GM18867 (cell line): Measurements from ENCODE around the gene SCLY.

ENCODE experiments used
- ATAC-seq: cut with Tn5 transposase; IDR thresholded peaks from one replicate; pipeline ENCODE4 v1.9.1; 2021; ENCODE audit warnings: mild to moderate bottlenecking, moderate library complexity; ENCODE audit not compliant: unreplicated experiment

The SCLY gene

DNA sequence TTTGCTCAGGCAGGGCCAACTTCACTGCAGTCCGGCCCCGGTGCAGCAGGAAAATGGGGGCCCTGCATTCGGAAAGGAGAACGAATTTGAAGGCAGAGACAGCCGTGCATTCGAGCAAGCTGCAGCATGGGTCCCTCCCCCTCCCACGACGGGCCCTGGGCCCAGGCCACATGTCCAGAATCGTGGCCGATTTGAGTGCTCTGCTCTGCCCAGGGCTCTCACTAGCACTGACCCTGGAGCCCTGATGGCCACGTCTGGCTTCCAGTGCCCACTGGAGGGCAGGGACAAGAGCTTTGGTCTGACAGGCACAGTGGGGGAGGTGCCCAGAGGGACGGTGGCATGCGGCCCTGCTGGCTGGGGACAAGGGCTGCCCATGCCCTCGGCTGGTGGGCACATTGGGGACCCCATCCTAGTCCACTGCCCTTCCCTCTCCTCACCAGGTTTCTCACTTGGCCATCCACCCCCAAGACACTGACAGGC is 63.2 kb downstream of the SCLY start:
- ATAC-seq, result no peak

DNA sequence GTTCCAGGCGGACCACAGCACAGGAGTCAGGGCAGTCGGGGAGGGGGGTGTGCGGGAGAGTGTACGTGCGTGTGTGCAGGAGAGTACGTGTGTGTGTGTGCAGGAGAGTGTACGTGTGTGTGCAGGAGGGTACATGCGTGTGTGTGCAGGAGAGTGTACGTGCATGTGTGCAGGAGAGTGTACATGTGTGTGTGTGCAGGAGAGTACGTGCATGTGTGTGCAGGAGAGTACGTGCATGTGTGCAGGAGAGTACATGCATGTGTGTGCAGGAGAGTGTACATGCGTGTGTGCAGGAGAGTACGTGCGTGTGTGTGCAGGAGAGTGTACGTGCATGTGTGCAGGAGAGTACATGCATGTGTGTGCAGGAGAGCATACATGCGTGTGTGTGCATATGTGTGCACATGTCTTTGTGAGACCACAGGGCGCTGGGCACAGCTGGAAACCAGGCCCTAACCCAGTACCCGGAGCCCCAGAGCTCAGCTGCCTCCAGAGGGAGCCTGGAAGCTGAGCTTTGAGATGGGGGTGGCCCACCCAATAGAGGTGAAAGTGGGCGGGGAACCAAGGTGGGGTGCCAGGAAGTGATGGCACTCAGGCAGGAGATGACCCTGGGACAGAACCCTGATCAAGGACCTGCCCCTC is 63.8 kb downstream of the SCLY start:
- ATAC-seq, result no peak

DNA sequence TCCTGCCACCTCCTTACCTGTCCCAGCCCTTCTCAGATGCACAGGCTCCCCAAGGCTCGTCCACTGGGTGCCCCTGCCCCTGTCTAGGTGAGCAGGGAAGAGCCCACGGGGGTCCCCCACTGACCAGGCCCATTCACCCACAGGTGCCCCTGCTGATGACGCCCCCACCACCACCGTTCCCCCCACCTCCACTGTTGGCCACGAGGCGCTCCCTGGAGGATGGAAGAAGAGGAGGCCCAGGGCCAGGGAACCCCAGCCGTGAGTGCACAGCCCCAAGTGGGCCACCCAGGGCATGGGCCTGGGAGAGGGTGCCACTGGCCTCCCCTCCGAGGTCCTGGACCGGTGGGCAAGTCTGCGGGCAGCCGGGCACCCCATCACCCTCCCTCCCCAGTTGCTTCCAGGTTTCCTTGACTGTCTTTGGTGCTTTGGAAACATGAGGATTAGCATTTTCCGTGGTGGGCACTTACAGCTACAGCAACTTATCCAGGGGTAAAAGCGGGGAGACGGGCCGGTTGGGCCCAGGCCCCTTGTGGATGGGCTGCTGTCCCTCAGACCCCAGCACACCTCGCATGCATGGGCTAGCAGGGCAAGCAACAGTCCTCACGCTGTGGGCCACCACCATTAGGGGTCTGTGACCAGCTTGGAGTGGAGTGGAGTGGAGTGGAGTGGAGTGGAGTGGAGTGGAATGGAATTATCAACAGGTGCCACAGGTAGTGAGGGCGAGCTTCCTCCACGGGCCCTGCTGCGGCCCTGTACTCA is 64.5 kb downstream of the SCLY start:
- ATAC-seq, result no peak

- ATAC-seq, result no peak
These were observed 65.5 kb downstream of the SCLY start for GRCh38 chr2:238126338-238126737.

DNA sequence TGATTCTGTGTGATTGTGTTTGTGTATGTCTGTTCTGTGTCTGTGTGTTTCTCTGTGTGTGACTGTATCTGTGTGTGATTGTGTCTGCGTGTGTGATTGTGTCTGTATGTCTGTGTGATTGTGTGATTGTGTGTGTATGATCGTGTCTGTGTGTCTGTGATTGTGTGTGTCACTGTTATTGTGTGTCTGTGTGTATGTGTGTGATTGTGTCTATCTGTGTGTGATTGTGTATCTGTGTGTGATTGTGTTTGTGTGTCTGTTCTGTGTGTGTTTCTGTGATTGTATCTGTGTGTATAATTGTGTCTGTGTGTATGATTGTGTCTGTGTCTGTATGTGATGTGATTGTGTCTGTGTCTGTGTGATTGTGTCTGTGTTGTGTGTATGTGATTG is 66.0 kb downstream of the SCLY start:
- ATAC-seq, result no peak

- no peak for ATAC-seq
These were observed 66.6 kb downstream of the SCLY start for GRCh38 chr2:238127165-238128060.

- ATAC-seq, result no peak
These were observed 67.2 kb downstream of the SCLY start for GRCh38 chr2:238128061-238128440.

- ATAC-seq, result no peak
These were observed 67.8 kb downstream of the SCLY start for GRCh38 chr2:238128534-238129001.

DNA sequence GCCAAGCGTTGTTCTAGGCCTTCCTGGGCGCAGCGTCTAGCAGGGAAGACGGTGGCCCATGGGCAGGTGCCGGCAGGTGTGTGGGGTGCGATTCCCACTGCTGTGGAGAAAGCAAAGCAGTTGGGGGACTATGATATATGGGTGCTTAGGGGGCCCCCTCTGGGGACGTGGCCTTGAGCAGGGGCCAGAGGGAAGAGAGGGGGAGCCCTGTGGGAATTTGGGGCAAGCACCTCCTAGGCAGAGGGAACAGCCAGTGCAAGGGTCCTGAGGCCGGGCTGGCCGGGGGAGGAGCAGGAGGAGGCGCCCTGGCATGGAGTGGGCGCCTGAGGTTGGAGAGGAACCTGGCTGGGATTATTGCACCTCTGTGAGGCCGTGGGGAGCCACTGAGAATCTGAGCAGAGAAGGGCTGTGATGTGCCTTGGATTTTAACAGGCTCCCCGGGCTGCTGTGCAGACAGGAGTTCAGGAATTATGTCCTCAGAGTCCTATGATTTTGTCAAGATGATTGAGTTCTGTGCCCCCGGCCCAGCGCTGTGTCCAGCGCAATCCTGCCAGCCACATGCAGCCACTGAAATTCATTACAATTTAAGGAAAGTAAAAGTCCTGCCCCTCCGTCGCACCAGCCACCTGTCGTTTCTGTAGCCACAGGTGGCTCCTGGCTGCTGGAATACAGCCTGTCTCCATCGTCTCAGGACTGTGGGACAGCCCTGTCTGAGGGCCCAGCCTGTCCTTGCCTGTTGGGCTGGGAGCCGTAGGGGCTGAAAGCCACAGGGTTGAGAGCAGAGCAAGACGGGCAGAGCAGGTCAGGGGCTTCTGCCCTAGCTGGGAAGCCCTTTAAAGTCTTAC is 68.6 kb downstream of the SCLY start:
- ATAC-seq, result no peak

DNA sequence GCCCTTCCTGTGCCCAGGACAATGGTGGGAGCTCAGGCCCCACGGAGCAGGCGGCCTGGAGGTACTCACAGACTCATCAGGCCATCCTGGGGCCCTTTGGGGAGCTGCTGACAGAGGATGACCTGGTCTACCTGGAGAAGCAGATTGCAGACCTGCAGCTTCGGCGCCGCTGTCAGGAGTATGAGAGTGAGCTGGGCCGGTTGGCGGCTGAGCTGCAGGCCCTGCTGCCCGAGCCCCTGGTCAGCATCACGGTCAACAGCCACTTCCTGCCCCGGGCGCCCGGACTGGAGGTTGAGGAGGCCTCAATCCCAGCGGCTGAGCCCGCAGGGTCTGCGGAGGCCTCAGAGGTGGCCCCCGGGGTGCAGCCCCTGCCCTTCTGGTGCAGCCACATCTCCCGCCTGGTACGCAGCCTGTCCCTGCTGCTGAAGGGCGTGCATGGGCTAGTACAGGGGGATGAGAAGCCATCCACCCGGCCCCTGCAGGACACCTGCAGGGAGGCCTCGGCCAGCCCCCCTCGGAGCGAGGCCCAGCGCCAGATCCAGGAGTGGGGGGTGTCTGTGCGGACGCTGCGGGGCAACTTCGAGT is 69.4 kb downstream of the SCLY start:
- ATAC-seq, result no peak

DNA sequence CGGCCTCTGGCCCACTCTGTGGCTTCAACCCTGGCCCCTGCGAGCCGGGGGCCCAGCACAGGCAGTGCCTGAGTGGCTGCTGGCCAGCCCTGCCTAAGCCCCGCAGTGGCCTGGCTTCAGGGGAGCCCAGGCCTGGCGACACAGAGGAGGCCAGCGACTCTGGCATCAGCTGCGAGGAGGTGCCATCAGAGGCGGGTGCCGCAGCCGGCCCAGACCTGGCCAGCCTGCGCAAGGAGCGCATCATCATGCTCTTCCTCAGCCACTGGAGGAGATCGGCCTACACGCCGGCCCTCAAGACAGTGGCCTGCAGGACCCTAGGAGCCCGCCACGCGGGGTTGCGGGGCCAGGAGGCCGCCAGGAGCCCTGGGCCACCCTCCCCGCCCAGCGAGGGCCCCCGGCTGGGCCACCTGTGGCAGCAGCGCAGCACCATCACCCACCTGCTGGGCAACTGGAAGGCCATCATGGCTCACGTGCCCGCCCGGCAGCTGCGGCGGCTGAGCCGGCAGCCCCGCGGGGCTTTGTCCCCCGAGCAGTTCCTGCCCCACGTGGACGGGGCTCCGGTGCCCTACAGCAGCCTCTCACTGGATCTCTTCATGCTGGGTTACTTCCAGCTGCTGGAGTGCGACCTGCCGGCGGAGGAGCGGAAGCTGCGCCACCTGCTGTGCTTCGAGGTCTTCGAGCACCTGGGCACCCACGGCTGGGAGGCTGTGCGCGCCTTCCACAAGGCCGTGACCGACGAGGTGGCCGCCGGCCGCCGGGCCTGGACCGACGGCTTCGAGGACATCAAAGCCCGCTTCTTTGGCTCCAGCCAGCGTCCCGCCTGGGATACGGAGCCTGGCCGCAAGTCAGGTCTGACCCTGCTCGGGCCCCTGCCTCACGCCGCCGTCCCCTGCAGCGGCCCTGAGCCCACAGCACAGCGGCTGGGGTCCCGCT is 70.2 kb downstream of the SCLY start:
- no peak for ATAC-seq

DNA sequence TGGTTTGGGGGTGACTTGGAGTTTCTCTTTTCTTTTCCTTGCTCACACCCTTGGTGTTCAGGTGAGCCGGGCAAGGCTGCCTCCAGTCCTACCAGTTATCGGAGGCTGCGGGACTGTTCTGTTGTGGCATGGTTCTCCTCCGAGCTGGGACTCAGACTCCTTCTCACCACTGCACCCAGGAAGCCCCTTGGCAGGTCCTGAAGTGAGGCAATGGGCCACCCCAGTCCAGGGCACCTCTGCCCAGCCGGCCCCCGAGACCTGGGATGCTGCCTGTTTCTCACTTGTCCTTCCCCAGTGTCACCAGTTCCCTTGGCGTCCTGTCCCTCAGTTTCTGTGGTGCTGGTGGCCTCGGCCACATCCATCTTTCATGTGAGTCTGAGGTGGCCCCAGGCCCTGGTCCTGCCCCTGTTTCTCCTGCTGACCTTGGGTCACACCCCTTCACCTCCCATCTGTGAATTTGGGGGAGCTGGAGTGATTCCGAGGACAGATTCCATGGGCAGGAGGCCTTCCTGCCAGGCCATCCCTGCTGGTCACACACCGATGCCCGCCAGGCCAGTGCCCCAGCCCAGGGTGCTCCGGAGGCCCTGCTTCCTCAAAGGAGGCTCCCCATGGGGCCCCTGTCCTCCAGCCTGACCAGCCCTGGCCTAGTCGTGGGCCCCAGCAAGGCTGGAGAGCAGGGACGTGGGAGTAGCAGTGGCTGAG is 71.1 kb downstream of the SCLY start:
- no peak for ATAC-seq

GRCh38 chr2:238132463-238133450 is 72.0 kb downstream of the SCLY start:
- ATAC-seq, result no peak

DNA sequence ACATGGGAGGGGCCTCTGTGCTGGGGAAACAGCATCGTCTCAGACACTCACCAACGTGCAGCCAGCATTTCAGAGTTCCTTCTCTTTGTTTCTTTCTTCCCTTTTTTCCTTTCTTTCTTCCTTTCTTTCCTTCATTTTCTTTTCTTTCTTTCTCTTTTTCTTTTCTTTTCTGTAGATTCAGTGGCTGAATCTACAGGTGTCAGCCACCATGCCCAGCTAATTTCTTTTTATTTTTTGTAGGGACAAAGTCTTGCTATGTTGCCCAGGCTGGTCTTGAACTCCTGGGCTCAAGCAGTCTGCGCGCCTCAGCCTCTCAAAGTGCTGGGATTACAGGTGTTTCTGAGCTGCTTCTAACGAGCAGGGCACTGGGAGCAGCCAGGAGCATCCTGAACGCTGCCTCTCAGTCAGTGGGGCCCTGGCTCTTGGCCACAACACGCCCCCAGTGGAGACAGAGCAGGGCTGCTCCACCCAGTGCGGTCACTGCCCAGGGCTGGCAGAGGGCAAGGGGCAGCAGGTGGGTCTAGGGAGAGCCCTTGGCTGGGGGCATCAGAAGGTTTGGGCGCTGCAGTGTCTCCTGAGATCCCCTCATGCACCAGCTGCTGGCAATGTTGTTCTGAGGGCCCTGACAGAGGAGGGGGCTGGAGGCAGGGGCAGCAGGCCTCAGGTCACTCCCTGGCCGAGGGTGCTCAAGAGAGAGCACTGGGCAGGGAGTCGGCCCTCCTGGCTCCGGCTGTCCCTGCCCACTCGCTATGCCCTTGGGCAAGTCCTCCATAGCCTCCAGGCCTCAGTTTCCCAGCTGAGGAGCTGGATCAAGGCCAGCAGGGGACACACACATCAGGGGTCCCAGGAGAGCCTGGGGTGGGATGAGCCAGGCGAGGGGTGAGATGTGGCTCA is 72.9 kb downstream of the SCLY start:
- no peak for ATAC-seq

DNA sequence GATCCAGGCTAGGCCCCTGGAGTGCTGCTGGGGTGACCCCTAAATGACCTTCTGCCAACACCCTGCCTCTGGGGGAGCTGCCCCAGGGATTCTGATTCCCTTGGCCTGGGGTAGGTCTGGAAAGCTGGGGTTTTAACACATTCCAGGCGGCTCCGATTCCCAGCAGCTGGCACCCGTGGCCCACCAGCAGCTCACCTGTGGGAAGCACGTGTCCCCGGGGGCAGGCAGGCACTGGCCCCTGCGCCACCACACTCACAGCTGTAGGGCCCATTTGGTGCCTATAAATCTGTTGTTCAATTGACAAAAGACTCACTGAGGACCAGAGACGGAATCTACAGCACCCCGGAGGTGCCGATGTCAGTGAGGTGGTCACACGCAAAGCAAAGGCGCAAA is 73.6 kb downstream of the SCLY start:
- no peak for ATAC-seq

- ATAC-seq, result no peak
These were observed 74.9 kb downstream of the SCLY start for GRCh38 chr2:238135601-238136150.
